Activated CD8-positive, alpha-beta T cell treated with anti-CD3 and anti-CD28 coated beads for 36 hours (primary cell): Measurements from ENCODE around the gene GFRA4. TPM values are rescaled to one million over a fixed set of nuclear protein-coding genes. Genes with fewer than 3 reads are reported as not detected.

Experiments
- ATAC-seq: fragments of 200-7000 bp; cut with Tn5 transposase; one replicate; pipeline ENCODE4 v1.10.0; 2021; ENCODE audit warnings: mild to moderate bottlenecking, moderate library complexity
- CTCF ChIA-PET: fragments of 350-600 bp; sonication (Branson Sonifier 250); formaldehyde crosslinking; loops from one replicate; lab custom pipeline; 2021; ENCODE audit warnings: antibody characterized with exemption; lab: Charles Lee
- POLR2A ChIA-PET: fragments of 350-600 bp; sonication (Branson Sonifier 250); formaldehyde crosslinking; loops from one replicate; lab custom pipeline; 2021; ENCODE audit warnings: antibody characterized with exemption; lab: Charles Lee
- DNase-seq: peaks from one replicate; pipeline ENCODE4 v3.0.0-alpha.2; 2020
- H3K27ac Mint-ChIP-seq: one replicate; pipeline ENCODE4 v1.8.0; 2021; ENCODE audit warnings: mild to moderate bottlenecking, mixed read lengths
- H3K27me3 Mint-ChIP-seq: one replicate; pipeline ENCODE4 v1.8.0; 2021; ENCODE audit warnings: mixed read lengths
- H3K36me3 Mint-ChIP-seq: one replicate; pipeline ENCODE4 v1.8.0; 2021; ENCODE audit warnings: low read depth, mixed read lengths
- H3K4me1 Mint-ChIP-seq: one replicate; pipeline ENCODE4 v1.8.0; 2021; ENCODE audit warnings: low read depth, mixed read lengths
- H3K4me3 Mint-ChIP-seq: one replicate; pipeline ENCODE4 v1.8.0; 2021; ENCODE audit warnings: mild to moderate bottlenecking, moderate library complexity, mixed read lengths
- H3K9me3 Mint-ChIP-seq: one replicate; pipeline ENCODE4 v1.8.0; 2021; ENCODE audit warnings: mixed read lengths
- intact Hi-C: fragments of 100-400 bp; cut with micrococcal nuclease; formaldehyde crosslinking; loops from one replicate; pipeline ENCODE4 v1.10.0; 2022
- total RNA-seq, 2 experiments: library from RNA; stranded (reverse); gene quantifications; one replicate each; pipeline ENCODE4 v1.2.3, GENCODE V29; 2021
- TF ChIP-seq, protein P1 (sequence below): fragments of 200-600 bp; IDR thresholded peaks from one replicate; pipeline ENCODE4 v1.8.0; 2022; ENCODE audit warnings: antibody characterized with exemption, mild to moderate bottlenecking

The GFRA4 gene
- total RNA-seq, 2 experiments from 2014 or later, result not detected

DNA sequence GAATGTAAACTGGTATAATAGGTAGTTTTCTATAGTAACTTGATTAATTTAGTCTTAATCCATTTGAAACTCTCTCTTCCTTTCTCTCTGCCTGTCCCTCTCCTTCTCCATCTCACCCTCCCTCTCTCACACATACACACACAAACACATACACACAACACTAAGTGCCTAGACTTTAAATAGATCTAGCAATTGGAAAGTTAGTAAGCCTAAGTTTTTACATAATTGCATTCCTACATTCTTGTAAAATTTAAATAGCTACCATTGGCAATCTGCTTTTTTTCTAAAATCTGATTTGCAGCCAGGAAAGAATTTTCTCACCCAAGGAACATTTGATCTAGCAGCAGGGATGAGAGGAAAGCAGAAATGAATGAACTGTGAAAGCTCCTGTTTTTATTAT, 15.7 kb downstream of the GFRA4 start:
- CTCF ChIA-PET, result interaction anchor here (1.9 kb wide), 1 partner anchor 29 kb away, joined by 5 read pairs; no protein-coding TSS in a partner anchor
- no peaks in the 10 kb centered on the region for H3K9me3 Mint-ChIP-seq
- no peak for ATAC-seq
- H3K4me1 Mint-ChIP-seq, result no peaks in the 10 kb centered on the region
- H3K4me3 Mint-ChIP-seq, result no peak overlapping the region
- DNase-seq, result no peak
- intact Hi-C loops, result no loop called here
- POLR2A ChIA-PET, result no interaction called here
- TF ChIP-seq, protein P1, sequence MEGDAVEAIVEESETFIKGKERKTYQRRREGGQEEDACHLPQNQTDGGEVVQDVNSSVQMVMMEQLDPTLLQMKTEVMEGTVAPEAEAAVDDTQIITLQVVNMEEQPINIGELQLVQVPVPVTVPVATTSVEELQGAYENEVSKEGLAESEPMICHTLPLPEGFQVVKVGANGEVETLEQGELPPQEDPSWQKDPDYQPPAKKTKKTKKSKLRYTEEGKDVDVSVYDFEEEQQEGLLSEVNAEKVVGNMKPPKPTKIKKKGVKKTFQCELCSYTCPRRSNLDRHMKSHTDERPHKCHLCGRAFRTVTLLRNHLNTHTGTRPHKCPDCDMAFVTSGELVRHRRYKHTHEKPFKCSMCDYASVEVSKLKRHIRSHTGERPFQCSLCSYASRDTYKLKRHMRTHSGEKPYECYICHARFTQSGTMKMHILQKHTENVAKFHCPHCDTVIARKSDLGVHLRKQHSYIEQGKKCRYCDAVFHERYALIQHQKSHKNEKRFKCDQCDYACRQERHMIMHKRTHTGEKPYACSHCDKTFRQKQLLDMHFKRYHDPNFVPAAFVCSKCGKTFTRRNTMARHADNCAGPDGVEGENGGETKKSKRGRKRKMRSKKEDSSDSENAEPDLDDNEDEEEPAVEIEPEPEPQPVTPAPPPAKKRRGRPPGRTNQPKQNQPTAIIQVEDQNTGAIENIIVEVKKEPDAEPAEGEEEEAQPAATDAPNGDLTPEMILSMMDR, result no peak
- no peak overlapping the region for H3K27ac Mint-ChIP-seq
- H3K27me3 Mint-ChIP-seq, result no peaks in the 10 kb centered on the region
- peaks cover 7% of the 10 kb centered on the region for H3K36me3 Mint-ChIP-seq

DNA sequence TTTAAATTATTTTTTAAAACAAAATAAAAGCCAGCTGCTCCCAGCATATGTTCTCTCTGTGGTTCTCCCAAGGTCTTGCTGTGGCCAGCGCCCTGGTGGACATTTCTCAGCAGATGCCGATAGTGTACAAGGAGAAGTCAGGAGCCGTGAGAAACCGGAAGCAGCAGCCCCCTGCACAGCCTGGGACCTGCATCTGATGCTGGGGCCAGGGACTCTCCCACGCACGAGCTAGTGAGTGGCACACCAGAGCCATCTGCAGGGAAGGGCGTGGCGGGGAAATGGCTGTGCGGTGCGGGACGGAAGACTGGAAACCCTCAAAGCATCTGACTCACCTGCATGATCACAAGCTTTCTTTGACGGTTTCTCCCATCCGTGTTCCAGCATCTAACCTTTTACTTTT, 16.5 kb downstream of the GFRA4 start:
- CTCF ChIA-PET, result interaction anchor here (1.0 kb wide), 1 partner anchor 65 kb away, joined by 3 read pairs; no protein-coding TSS in a partner anchor
- intact Hi-C loops, result no loop called here
- Mint-ChIP-seq H3K9me3 (no peaks in the 10 kb centered on the region), H3K4me3 (no peak overlapping the region), H3K27ac (no peak overlapping the region), H3K4me1 (no peaks in the 10 kb centered on the region), H3K27me3 (no peaks in the 10 kb centered on the region), H3K36me3 (peaks cover 7% of the 10 kb centered on the region)
- TF ChIP-seq, protein P1, result no peak
- DNase-seq (no peak), ATAC-seq (no peak)
- POLR2A ChIA-PET, result no interaction called here

DNA sequence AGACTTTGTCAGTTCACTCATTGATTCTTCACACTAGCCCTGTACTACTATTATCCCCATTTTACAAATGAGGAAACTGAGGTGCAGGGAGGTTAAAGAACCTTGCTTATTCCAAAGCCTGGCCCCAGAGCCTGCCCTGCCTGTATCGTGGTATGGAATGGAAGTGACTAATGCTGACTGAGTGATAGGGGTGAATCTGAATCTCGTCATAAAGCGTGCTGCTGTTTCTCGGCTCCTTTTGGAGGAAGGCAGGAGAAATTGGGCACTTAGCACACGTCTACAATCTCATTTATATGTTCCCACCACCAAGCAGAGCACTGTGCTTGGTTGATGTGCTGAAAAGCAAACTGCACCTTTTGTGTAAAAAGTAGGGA, 17.1 kb downstream of the GFRA4 start:
- DNase-seq, result no peak
- Mint-ChIP-seq H3K9me3 (no peaks in the 10 kb centered on the region), H3K27me3 (no peaks in the 10 kb centered on the region), H3K4me1 (no peaks in the 10 kb centered on the region), H3K4me3 (no peak overlapping the region), H3K36me3 (peaks cover 7% of the 10 kb centered on the region), H3K27ac (no peak overlapping the region)
- intact Hi-C loops, result no loop called here
- POLR2A ChIA-PET, result no interaction called here
- TF ChIP-seq, protein P1, result no peak
- CTCF ChIA-PET, result interaction anchor here (1.0 kb wide), 1 partner anchor 65 kb away, joined by 3 read pairs; no protein-coding TSS in a partner anchor
- no peak for ATAC-seq

DNA sequence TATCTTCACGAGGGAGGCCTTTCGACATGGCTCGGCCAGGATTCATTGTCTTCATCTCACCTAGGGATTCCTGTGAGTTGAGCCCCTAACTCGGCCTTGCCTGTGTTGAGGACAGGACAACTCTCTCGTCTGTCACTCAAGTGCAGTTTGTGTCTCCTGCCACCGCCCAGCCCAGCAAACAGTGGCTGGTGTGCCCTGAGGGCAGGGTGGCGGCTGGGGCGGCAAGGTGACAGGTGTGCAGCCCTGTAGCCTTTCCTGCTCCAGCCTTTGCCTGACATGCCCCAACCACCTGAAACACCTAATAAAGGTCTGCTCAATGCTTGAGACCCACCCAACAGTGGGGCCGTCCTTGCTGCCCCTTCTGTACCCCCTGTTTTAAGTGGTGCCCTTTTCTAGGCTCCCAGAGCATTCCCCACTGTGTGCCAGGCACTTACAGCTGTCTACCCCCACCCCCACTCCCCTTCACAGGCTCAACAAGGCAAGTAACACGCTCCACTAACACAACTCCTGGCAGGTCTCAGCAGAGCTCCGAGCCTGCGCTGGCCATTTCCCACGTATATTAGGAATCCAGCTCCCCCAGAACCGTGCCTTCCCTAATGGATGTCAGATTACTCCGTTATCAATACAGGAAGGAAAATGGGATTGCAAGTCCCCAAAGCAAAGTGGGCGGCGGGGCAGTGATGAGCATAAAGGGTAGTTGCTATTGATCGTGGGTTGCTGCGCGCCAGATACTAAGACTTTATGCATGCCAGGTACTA, 17.7 kb downstream of the GFRA4 start:
- intact Hi-C loops, result no loop called here
- Mint-ChIP-seq H3K27ac (no peak overlapping the region), H3K4me3 (no peak overlapping the region), H3K4me1 (no peaks in the 10 kb centered on the region), H3K27me3 (no peaks in the 10 kb centered on the region), H3K36me3 (peaks cover 13% of the 10 kb centered on the region), H3K9me3 (no peaks in the 10 kb centered on the region)
- ChIA-PET CTCF (no interaction called here), POLR2A (no interaction called here)
- DNase-seq, result no peak
- no peak for ATAC-seq
- TF ChIP-seq, protein P1, result no peak

DNA sequence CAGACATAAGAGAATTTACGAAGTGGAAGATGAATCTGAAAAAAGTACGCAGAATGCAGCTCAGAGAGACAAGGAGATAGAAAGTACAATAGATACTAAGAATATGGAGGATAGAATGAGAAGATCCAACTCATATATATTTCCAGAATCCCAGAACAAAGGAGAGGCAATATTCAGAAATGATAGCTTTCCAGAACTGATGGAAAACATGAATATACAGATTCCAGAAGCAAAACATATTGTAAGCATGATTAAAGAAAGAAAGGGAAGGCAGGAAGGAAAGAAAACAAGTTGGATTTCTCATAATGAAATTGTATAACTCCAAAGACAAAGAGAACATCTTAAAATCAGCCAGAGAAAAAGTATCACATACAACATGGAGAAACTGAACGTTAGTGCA, 22.9 kb downstream of the GFRA4 start:
- Mint-ChIP-seq H3K36me3 (peaks cover 13% of the 10 kb centered on the region), H3K4me1 (no peaks in the 10 kb centered on the region), H3K27me3 (no peaks in the 10 kb centered on the region), H3K4me3 (no peak overlapping the region), H3K27ac (no peak overlapping the region), H3K9me3 (no peaks in the 10 kb centered on the region)
- CTCF ChIA-PET, result interaction anchor here (1.4 to 2.5 kb wide), 2 partner anchors 56 to 70 kb away, joined by 3 to 6 read pairs; no protein-coding TSS in a partner anchor
- TF ChIP-seq, protein P1, result no peak
- POLR2A ChIA-PET, result no interaction called here
- DNase-seq (no peak), ATAC-seq (no peak)
- intact Hi-C loops, result no loop called here
